HepG2 (cell line): ENCODE measurements around the gene DLG1. TPM values are rescaled to one million over a fixed set of nuclear protein-coding genes. Genes with fewer than 3 reads are reported as not detected.

Experiments used
- ATAC-seq: fragments of 200-7000 bp; cut with Tn5 transposase; 3 replicates; pipeline ENCODE4 v1.9.1; 2020; ENCODE audit warnings: mild to moderate bottlenecking, moderate library complexity
- BruUV-seq: library from RNA; stranded (reverse); fragments of 400-500 nt; replicated peaks from 2 replicates; lab custom pipeline; 2021; lab: Mats Ljungman, UMichigan
- CTCF ChIA-PET: fragments of 300-600 bp; formaldehyde crosslinking; extraction: SDS; loops from one replicate; lab custom pipeline; 2021; ENCODE audit warnings: low total read pairs, inconsistent platforms, low intra/inter-chr PET ratio; lab: Yijun Ruan, JAX
- POLR2A ChIA-PET: fragments of 350-600 bp; sonication (Branson Sonifier 250); formaldehyde crosslinking; loops from one replicate; lab custom pipeline; 2020; ENCODE audit warnings: antibody characterized with exemption, inconsistent platforms; lab: Yijun Ruan, JAX
- DNase-seq: peaks from one replicate; pipeline ENCODE4 v3.0.0-alpha.2; 2015; ENCODE audit warnings: low spot score
- FAIRE-seq: peaks from 3 replicates; lab custom pipeline; 2011; peaks lifted over from hg19 to GRCh38; lab: Jason Lieb, UNC
- H2AFZ ChIP-seq: one replicate; pipeline ENCODE4 v1.6.1; 2011; ENCODE audit warnings: low read length, inconsistent platforms
- H3K27ac ChIP-seq: fragments of 300-600 bp; 3 replicates; pipeline ENCODE4 v1.8.0; 2011; ENCODE audit warnings: mixed run types, mild to moderate bottlenecking, mixed read lengths, low read length, inconsistent platforms; ENCODE audit not compliant: insufficient read depth; ENCODE audit errors: extremely low read length
- H3K27me3 ChIP-seq, 2 experiments: fragments of 200-600 bp in 1 of 2; 2 replicates in 1 of 2; 3 replicates in 1 of 2; pipeline versions ENCODE4 v1.6.0 to v1.8.0; 2011; ENCODE audit warnings: low read length in 2 of 2, mild to moderate bottlenecking in 2 of 2, moderate library complexity in 2 of 2, inconsistent platforms in 1 of 2; ENCODE audit not compliant: insufficient read depth in 2 of 2, control insufficient read depth in 1 of 2
- H3K36me3 ChIP-seq, 2 experiments: fragments of 200-600 bp in 1 of 2; replicated peaks in 1 of 2; 2 replicates in 1 of 2; 3 replicates in 1 of 2; pipeline versions ENCODE4 v1.5.1 to v1.8.0; 2011; ENCODE audit warnings: low read length in 2 of 2, inconsistent platforms in 1 of 2; ENCODE audit not compliant: insufficient read depth in 2 of 2, control insufficient read depth in 1 of 2
- H3K4me1 ChIP-seq: 2 replicates; pipeline ENCODE4 v1.5.1; 2012; ENCODE audit warnings: low read length, inconsistent platforms; ENCODE audit not compliant: insufficient read depth
- H3K4me2 ChIP-seq: 2 replicates; pipeline ENCODE4 v1.6.0; 2011; ENCODE audit warnings: low read depth, low read length, inconsistent platforms
- H3K4me3 ChIP-seq, 3 experiments: fragments of 200-600 bp in 1 of 3; sonication (generic), shearing (Covaris generic) in 1 of 3; replicated peaks in 1 of 3; 2 replicates each; pipeline ENCODE4 v1.5.1; 2011 to 2016; ENCODE audit warnings: low read length in 3 of 3, inconsistent platforms in 2 of 3, low read depth in 2 of 3, mild to moderate bottlenecking in 2 of 3, control low read depth in 1 of 3, mixed read lengths in 1 of 3; ENCODE audit not compliant: insufficient read depth in 1 of 3
- H3K79me2 ChIP-seq: one replicate; pipeline ENCODE4 v1.6.1; 2011; ENCODE audit warnings: low read length, inconsistent platforms; ENCODE audit not compliant: insufficient read depth
- H3K9ac ChIP-seq: 2 replicates; pipeline ENCODE4 v1.6.0; 2011; ENCODE audit warnings: mild to moderate bottlenecking, low read depth, low read length, inconsistent platforms; ENCODE audit not compliant: insufficient read depth
- H3K9me3 ChIP-seq: 2 replicates; pipeline ENCODE4 v1.5.1; 2012; ENCODE audit warnings: mild to moderate bottlenecking, low read length
- H4K20me1 ChIP-seq: 2 replicates; pipeline ENCODE4 v1.6.0; 2011; ENCODE audit warnings: inconsistent platforms, mild to moderate bottlenecking, low read length, moderate library complexity; ENCODE audit not compliant: insufficient read depth
- ADNP ChIP-seq: sonication (generic); formaldehyde crosslinking; IDR thresholded peaks from 2 replicates; pipeline ENCODE4 v1.4.0; 2020; ENCODE audit warnings: missing genetic modification reagents
- ARID4A ChIP-seq: sonication (generic); formaldehyde crosslinking; IDR thresholded peaks from 2 replicates; pipeline ENCODE4 v1.5.0; 2020; ENCODE audit warnings: mild to moderate bottlenecking, missing genetic modification reagents, borderline replicate concordance
- HDAC6 ChIP-seq: fragments of 200-600 bp; sonication (generic); IDR thresholded peaks from 2 replicates; pipeline ENCODE4 v1.7.0; 2017; ENCODE audit warnings: mild to moderate bottlenecking, antibody characterized with exemption, low read length, low read depth
- MIXL1 ChIP-seq: IDR thresholded peaks from 2 replicates; pipeline ENCODE4 v1.6.1; 2016
- MLXIP ChIP-seq: sonication (generic); formaldehyde crosslinking; IDR thresholded peaks from 2 replicates; pipeline ENCODE4 v1.9.0; 2021; ENCODE audit warnings: missing genetic modification reagents, borderline replicate concordance
- PCBP1 ChIP-seq: fragments of 200-400 bp; formaldehyde crosslinking; IDR thresholded peaks from 2 replicates; pipeline ENCODE4 v1.6.1; 2017; ENCODE audit warnings: mild to moderate bottlenecking, low read depth, low read length, borderline replicate concordance
- POLR2G ChIP-seq: fragments of 200-400 bp; formaldehyde crosslinking; IDR thresholded peaks from 2 replicates; pipeline ENCODE4 v1.6.1; 2018; ENCODE audit warnings: mild to moderate bottlenecking, low read depth, low read length, moderate library complexity
- TGIF2 ChIP-seq: IDR thresholded peaks from 2 replicates; pipeline ENCODE4 v1.6.1; 2016; ENCODE audit warnings: control low read depth, missing compliant biosample characterization
- TP53 ChIP-seq: sonication (generic); formaldehyde crosslinking; conservative IDR thresholded peaks from 2 replicates; pipeline ENCODE4 v1.4.0; 2020; ENCODE audit warnings: missing genetic modification reagents
- ZBTB33 ChIP-seq: sonication (generic); formaldehyde crosslinking; IDR thresholded peaks from 2 replicates; pipeline ENCODE4 v1.4.0; 2020; ENCODE audit warnings: missing genetic modification reagents
- ZNF501 ChIP-seq: sonication (generic); formaldehyde crosslinking; IDR thresholded peaks from 2 replicates; pipeline ENCODE4 v1.5.1; 2020; ENCODE audit warnings: mild to moderate bottlenecking, moderate library complexity, missing genetic modification reagents
- ZNF577 ChIP-seq: sonication (generic); formaldehyde crosslinking; IDR thresholded peaks from 2 replicates; pipeline ENCODE4 v1.4.0; 2020; ENCODE audit warnings: mild to moderate bottlenecking, low read depth, missing genetic modification reagents, borderline replicate concordance
- ZNF772 ChIP-seq: sonication (generic); formaldehyde crosslinking; IDR thresholded peaks from 2 replicates; pipeline ENCODE4 v1.5.0; 2020; ENCODE audit warnings: mild to moderate bottlenecking, missing genetic modification reagents
- ZNF878 ChIP-seq: sonication (generic); formaldehyde crosslinking; IDR thresholded peaks from 2 replicates; pipeline ENCODE4 v1.8.1; 2023; ENCODE audit warnings: mild to moderate bottlenecking, missing genetic modification reagents, moderate library complexity
- WGBS: methylation state at CpG from one replicate; pipeline ENCODE4 v1.1.6; 2017; ENCODE audit warnings: low lambda C conversion rate; 5-methylcytosine and 5-hydroxymethylcytosine counted together
- in situ Hi-C: cut with HindIII; loops from 2 replicates; pipeline ENCODE4 v1.10.0; 2017; ENCODE audit warnings: low pct_unique_long_range_greater_than_20kb; ENCODE audit not compliant: extremely low pct_ligation_motif_present
- intact Hi-C: fragments of 100-400 bp; cut with micrococcal nuclease; formaldehyde crosslinking; loops from one replicate; pipeline ENCODE4 v1.10.0; 2022; ENCODE audit not compliant: unreplicated experiment
- polyA plus RNA-seq, 8 experiments: library from polyadenylated mRNA; depleted of rRNA in 3 of 8; stranded (reverse) in 7 of 8; unstranded in 1 of 8; fragments of >200 nt; fragmentation: Illumina TruSeq in 4 of 8; extraction: Trizol in 4 of 8; gene quantifications; 2 replicates each; pipeline versions ENCODE4 v1.2.1 to v1.2.3, GENCODE V29; 2011 to 2016; ENCODE audit warnings: low read depth in 4 of 8, missing spikeins in 1 of 8, mixed read lengths in 1 of 8; ENCODE audit not compliant: insufficient read depth in 1 of 8
- total RNA-seq, 5 experiments: library from RNA; depleted of rRNA; stranded (reverse); fragments of >200 nt; fragmentation: Illumina TruSeq; extraction: Trizol; gene quantifications; 2 replicates each; pipeline ENCODE4 v1.2.3, GENCODE V29; 2016; ENCODE audit warnings: low read depth in 1 of 5

DLG1 gene
- total and polyA plus RNA-seq, 2 of the 13 experiments (the other 11 are each of a cell fraction or from before 2014, with no cell fraction given): 30.5 to 104 TPM

- Histone ChIP-seq H3K27ac (no peak overlapping the region), H3K4me2 (no peak overlapping the region), H3K9me3 (no peaks in the 10 kb centered on the region), H3K4me3 (no peak overlapping the region), H3K36me3 (peaks cover 1 to 27% of the 10 kb centered on the region in 2 experiments), H3K9ac (no peak overlapping the region), H3K4me1 (no peaks in the 10 kb centered on the region), H3K79me2 (peaks cover 15% of the 10 kb centered on the region), H3K27me3 (no peaks in the 10 kb centered on the region), H2AFZ (no peak overlapping the region), H4K20me1 (peaks cover 2% of the 10 kb centered on the region)
- 100% methylated on average over 1 of the region's 1 CpG for WGBS
- intact Hi-C loops (no loop called here), in situ Hi-C loops (no loop called here)
- no peak for DNase-seq
- ChIA-PET CTCF (no interaction called here), POLR2A (no interaction called here)
- ATAC-seq: no peak
- no peak for FAIRE-seq
- no TSS peak for BruUV-seq
- no peak for TF ChIP-seq POLR2G
- no peak for TF ChIP-seq ZBTB33 (CRISPR knock-in tag)
- TF ChIP-seq ADNP (CRISPR knock-in tag): no peak
- TF ChIP-seq MLXIP: no peak
- no peak for TF ChIP-seq HDAC6
- no peak for TF ChIP-seq TP53 (CRISPR knock-in tag)
- no peak for TF ChIP-seq ZNF501
- TF ChIP-seq TGIF2 (CRISPR knock-in tag): no peak
- TF ChIP-seq ZNF577 (CRISPR knock-in tag): no peak
- TF ChIP-seq PCBP1: no peak
- no peak for TF ChIP-seq ZNF772 (CRISPR knock-in tag)
- no peak for TF ChIP-seq ARID4A (CRISPR knock-in tag)
- TF ChIP-seq MIXL1: no peak
- TF ChIP-seq ZNF878 (CRISPR knock-in tag): no peak
These were observed 129.4 kb downstream of the DLG1 start for GRCh38 chr3:197169028-197169427.
